Measurements from ENCODE around the gene SHISA6.

The SHISA6 gene

DNA sequence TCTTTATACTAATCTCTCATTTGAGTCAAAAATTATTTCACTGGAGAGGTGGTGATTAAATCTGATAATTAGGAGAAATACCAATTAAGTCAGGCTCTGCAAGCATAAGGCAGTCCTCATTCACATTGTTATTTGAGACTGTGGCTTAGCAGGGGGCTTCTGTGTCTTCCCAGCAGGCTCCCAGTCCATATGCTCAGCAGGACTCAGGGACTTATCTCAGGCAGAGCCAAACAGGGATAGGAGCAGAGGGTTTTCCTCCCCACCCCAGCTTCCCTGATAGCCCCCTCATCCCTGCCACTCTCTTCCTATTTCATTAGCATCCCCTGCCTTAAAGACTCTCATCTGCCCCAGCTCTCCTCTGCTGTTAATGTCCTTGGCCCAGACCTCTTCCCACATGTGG, 252.9 kb downstream of the SHISA6 start:
- H3K9me3 ChIP-seq (ENCODE audit: control insufficient read depth, low read length): no peaks in the 10 kb centered on the region
- H3K4me3 ChIP-seq (ENCODE audit: insufficient read depth, low read depth, low read length): no peak overlapping the region
- H3K27me3 ChIP-seq (ENCODE audit: control insufficient read depth, insufficient read depth, low read length, poor library complexity, severe bottlenecking): peaks cover 15% of the 10 kb centered on the region
- peaks cover 27% of the 10 kb centered on the region for H3K4me1 ChIP-seq (ENCODE audit: control insufficient read depth, insufficient read depth, low read length)
- no peak overlapping the region for H3K27ac ChIP-seq (ENCODE audit: insufficient read depth, low read depth, low read length, poor library complexity, severe bottlenecking)
- no peaks in the 10 kb centered on the region for H3K36me3 ChIP-seq (ENCODE audit: control insufficient read depth, insufficient read depth, low read length)

DNA sequence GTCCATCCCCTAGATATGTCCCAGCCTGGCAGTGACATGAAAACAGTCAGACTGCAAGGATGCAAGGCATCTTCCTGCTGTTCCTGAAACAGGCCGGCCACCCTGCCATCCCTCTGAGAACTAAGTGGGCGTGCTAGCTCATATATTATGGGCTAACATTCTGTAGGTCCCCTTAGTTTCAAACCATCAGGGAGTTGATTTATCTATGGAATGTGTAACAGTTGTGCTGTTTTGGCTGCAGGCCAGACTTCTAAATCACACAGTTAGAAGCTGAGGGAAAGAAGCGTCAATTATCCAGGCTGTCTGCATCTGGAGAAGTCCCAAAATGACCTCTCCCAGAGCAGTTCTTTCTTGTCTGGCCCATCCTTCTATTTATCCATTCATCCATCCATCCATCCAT, 254.6 kb downstream of the SHISA6 start:
- no peaks in the 10 kb centered on the region for H3K9me3 ChIP-seq (ENCODE audit: control insufficient read depth, low read length)
- H3K27ac ChIP-seq (ENCODE audit: insufficient read depth, low read depth, low read length, poor library complexity, severe bottlenecking): no peak overlapping the region
- H3K27me3 ChIP-seq (ENCODE audit: control insufficient read depth, insufficient read depth, low read length, poor library complexity, severe bottlenecking): peaks cover 10% of the 10 kb centered on the region
- no peak overlapping the region for H3K4me3 ChIP-seq (ENCODE audit: insufficient read depth, low read depth, low read length)
- H3K36me3 ChIP-seq (ENCODE audit: control insufficient read depth, insufficient read depth, low read length): no peaks in the 10 kb centered on the region
- WGBS, 2 experiments: 91 to 95% methylated on average over 3 of the region's 3 CpGs
- peaks cover 14% of the 10 kb centered on the region for H3K4me1 ChIP-seq (ENCODE audit: control insufficient read depth, insufficient read depth, low read length)

DNA sequence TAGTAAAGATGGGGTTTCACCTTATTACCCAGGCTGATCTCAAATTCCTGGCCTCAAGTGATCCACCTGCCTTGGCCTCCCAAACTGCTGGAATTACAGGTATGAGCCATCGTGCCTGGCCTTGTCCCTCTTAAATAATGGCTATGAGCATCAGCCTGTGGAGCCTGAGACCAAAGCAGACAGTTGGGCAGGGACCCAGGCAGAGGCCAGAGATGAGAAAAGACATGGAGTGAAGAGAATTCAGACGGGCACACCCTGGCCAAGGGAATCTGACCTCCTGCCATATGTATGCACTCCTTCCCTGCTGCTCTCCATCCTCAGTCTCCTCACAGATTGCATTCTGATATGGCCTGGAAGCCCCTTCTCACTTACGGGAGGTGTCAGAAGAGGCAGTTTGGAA, 258.9 kb downstream of the SHISA6 start:
- H3K4me3 ChIP-seq (ENCODE audit: insufficient read depth, low read depth, low read length): no peak overlapping the region
- no peak overlapping the region for H3K27ac ChIP-seq (ENCODE audit: insufficient read depth, low read depth, low read length, poor library complexity, severe bottlenecking)
- 91 to 92% methylated on average over 3 of the region's 3 CpGs for WGBS, 2 experiments
- peaks cover 6% of the 10 kb centered on the region for H3K27me3 ChIP-seq (ENCODE audit: control insufficient read depth, insufficient read depth, low read length, poor library complexity, severe bottlenecking)
- H3K36me3 ChIP-seq (ENCODE audit: control insufficient read depth, insufficient read depth, low read length): no peaks in the 10 kb centered on the region
- H3K4me1 ChIP-seq (ENCODE audit: control insufficient read depth, insufficient read depth, low read length): peaks cover 10% of the 10 kb centered on the region
- H3K9me3 ChIP-seq (ENCODE audit: control insufficient read depth, low read length): no peaks in the 10 kb centered on the region

DNA sequence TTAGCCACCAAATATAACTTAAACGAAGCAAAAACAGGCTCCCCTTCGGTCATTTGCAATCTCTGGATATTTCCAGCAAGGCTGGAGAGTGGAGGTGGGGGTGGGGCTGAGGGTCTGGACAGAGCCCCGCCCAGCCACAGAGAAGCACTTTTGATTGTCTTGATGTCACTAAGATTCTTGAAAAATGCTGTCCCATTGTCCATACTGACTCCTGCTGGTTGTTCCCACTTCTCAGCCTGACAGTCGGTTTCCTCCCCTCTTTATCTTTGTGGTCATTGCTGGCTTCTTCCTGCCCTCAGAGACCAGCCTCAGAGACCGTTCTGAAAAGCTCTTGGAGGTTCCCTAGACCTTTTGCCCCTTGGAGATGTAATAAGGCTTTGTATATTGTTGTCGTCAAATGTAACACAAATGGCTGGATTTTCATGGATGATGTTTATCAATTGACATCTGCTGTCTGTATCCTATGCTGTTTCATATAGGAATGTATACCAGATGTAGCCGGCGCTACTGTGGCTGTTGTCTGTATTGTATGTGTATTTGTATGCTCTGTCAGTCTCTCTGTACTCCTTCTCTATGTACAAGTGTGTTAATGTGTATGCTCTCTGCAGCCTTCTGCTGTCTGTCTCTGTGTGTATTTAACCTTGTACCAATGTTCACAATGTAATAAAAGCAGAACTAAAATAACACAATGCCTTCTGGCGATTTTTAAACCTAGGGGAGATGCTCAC, 262.5 kb downstream of the SHISA6 start:
- Histone ChIP-seq H3K27me3 (ENCODE audit: control insufficient read depth, insufficient read depth, low read length, poor library complexity, severe bottlenecking) (peaks cover 6% of the 10 kb centered on the region), H3K36me3 (ENCODE audit: control insufficient read depth, insufficient read depth, low read length) (no peaks in the 10 kb centered on the region), H3K4me3 (ENCODE audit: insufficient read depth, low read depth, low read length) (no peak overlapping the region), H3K27ac (ENCODE audit: insufficient read depth, low read depth, low read length, poor library complexity, severe bottlenecking) (no peak overlapping the region), H3K4me1 (ENCODE audit: control insufficient read depth, insufficient read depth, low read length) (peaks cover 10% of the 10 kb centered on the region), H3K9me3 (ENCODE audit: control insufficient read depth, low read length) (no peaks in the 10 kb centered on the region)
- 75 to 78% methylated on average over 9 of the region's 9 CpGs for WGBS, 2 experiments

DNA sequence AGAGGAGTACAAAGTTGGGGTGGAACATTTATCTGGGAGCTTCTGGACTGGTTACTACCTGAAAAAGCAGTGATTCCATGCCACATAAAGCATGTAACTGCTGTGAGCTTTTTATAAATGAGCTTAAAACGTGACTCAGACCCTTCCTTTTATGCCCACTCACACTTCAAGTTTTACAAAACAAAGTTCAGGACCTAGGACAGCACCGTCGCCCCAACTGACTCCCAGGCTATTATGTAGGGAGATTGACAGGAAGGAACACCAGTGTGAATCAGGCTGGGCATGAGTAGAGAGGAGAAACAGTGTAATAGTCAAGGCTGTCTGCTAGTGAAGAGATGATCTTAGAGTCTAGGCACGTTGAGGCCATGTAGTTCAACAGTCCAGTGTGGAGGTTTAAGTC, 265.6 kb downstream of the SHISA6 start:
- H3K9me3 ChIP-seq (ENCODE audit: control insufficient read depth, low read length): no peaks in the 10 kb centered on the region
- H3K36me3 ChIP-seq (ENCODE audit: control insufficient read depth, insufficient read depth, low read length): no peaks in the 10 kb centered on the region
- peaks cover 10% of the 10 kb centered on the region for H3K4me1 ChIP-seq (ENCODE audit: control insufficient read depth, insufficient read depth, low read length)
- no peaks in the 10 kb centered on the region for H3K27me3 ChIP-seq (ENCODE audit: control insufficient read depth, insufficient read depth, low read length, poor library complexity, severe bottlenecking)
- no peak overlapping the region for H3K27ac ChIP-seq (ENCODE audit: insufficient read depth, low read depth, low read length, poor library complexity, severe bottlenecking)
- 4 to 11% methylated on average over 4 of the region's 4 CpGs for WGBS, 2 experiments
- no peak overlapping the region for H3K4me3 ChIP-seq (ENCODE audit: insufficient read depth, low read depth, low read length)

DNA sequence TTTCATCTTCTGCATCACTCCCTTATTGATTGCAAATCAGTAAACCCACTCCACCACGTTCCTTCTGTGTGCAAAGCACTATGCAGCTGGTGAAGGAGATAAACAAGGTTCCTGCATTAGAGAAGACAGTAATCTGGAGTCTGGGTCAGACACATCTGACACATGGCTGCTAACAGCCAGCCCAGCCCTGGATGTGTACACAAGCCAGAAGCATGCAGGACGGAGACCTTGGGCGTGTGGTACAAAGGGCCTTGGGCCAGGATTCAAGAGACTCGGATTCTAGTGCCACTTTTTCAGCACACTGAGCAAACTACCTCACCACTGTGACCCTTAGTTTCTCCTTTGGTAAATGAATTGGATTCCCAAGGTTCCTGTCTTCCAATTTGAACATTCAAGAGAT, 270.7 kb downstream of the SHISA6 start:
- Histone ChIP-seq H3K36me3 (ENCODE audit: control insufficient read depth, insufficient read depth, low read length) (no peaks in the 10 kb centered on the region), H3K9me3 (ENCODE audit: control insufficient read depth, low read length) (no peaks in the 10 kb centered on the region), H3K27ac (ENCODE audit: insufficient read depth, low read depth, low read length, poor library complexity, severe bottlenecking) (no peak overlapping the region), H3K4me3 (ENCODE audit: insufficient read depth, low read depth, low read length) (no peak overlapping the region), H3K27me3 (ENCODE audit: control insufficient read depth, insufficient read depth, low read length, poor library complexity, severe bottlenecking) (no peaks in the 10 kb centered on the region), H3K4me1 (ENCODE audit: control insufficient read depth, insufficient read depth, low read length) (no peaks in the 10 kb centered on the region)
- 85 to 92% methylated on average over 4 of the region's 4 CpGs for WGBS, 2 experiments

DNA sequence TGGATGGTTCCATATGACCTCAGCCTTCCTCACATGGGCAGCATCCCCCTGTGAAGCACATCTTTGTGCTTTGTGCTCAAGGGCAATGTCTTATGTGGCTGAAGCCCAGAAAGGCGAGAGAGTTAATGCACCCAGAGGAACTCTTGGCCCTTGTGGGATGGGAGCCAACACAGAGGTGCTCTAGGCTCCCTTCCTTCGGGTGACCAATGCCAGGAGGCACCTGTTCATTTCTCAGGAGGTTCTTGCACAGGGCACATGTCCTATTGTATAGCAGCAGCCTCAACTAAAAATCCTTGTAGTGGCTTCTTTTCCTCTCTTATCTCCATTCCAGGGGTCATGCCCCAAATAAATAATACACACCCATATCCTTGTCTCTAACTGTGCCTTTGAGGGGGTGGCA, 273.6 kb downstream of the SHISA6 start:
- no peaks in the 10 kb centered on the region for H3K36me3 ChIP-seq (ENCODE audit: control insufficient read depth, insufficient read depth, low read length)
- H3K4me1 ChIP-seq (ENCODE audit: control insufficient read depth, insufficient read depth, low read length): no peaks in the 10 kb centered on the region
- 90 to 91% methylated on average over 2 of the region's 2 CpGs for WGBS, 2 experiments
- no peaks in the 10 kb centered on the region for H3K9me3 ChIP-seq (ENCODE audit: control insufficient read depth, low read length)
- H3K27me3 ChIP-seq (ENCODE audit: control insufficient read depth, insufficient read depth, low read length, poor library complexity, severe bottlenecking): no peaks in the 10 kb centered on the region
- no peak overlapping the region for H3K4me3 ChIP-seq (ENCODE audit: insufficient read depth, low read depth, low read length)
- no peak overlapping the region for H3K27ac ChIP-seq (ENCODE audit: insufficient read depth, low read depth, low read length, poor library complexity, severe bottlenecking)

DNA sequence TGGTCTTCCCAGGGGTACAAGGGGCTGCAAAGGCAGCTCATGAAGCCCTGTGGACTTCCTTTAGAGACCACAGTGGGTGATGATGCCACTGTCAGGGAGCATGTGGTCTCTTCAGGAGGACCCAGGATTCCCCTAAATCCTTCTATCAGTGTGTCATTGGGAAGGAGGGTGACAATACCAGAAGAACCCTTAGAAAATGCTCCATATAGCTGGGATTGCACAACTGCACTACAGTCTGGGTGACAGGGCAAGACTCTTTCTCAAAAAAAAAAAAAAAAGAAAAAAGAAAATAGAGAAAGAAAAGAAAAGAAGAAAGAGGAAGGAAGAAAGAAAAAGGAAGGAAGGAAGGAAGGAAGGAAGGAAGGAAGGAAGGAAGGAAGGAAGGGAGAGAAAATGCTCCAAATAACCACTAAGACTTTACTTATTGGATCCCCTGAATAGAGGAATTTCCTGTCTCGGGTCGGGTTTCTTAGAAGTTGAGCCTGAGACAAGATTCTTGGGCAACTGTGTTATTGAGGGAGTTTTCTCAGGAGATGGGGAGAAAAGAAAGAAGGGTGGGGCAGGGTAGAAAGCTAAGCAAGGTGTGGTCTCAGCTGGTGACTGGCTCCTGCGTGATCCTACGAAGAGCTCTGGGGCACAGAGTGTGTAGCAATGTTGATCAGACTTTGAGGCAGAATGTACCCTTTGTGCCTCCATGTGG, 274.1 kb downstream of the SHISA6 start:
- Histone ChIP-seq H3K9me3 (ENCODE audit: control insufficient read depth, low read length) (no peaks in the 10 kb centered on the region), H3K4me1 (ENCODE audit: control insufficient read depth, insufficient read depth, low read length) (no peaks in the 10 kb centered on the region), H3K27ac (ENCODE audit: insufficient read depth, low read depth, low read length, poor library complexity, severe bottlenecking) (no peak overlapping the region), H3K36me3 (ENCODE audit: control insufficient read depth, insufficient read depth, low read length) (no peaks in the 10 kb centered on the region), H3K4me3 (ENCODE audit: insufficient read depth, low read depth, low read length) (no peak overlapping the region), H3K27me3 (ENCODE audit: control insufficient read depth, insufficient read depth, low read length, poor library complexity, severe bottlenecking) (no peaks in the 10 kb centered on the region)
- 82% methylated on average over 4 of the region's 4 CpGs for WGBS, 2 experiments

DNA sequence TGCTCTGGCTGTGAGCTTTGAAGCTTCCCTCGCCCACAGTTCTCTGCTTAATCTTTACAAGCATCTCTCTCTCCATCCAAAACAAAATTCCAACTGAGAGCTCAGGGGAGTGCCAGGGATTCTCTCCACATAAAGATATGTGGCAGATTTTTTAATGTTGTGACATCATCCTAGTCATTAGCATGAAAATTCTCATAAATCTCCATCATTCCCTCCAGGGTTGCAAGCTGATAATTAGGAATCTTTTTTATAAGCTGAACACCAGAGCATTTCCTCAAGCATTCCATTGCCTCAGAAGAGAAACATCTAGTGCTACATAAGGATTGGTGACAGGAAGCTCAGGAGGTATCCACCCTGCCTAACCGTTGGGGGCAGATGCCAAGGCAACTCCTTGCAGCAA, 274.9 kb downstream of the SHISA6 start:
- H3K27me3 ChIP-seq (ENCODE audit: control insufficient read depth, insufficient read depth, low read length, poor library complexity, severe bottlenecking): no peaks in the 10 kb centered on the region
- H3K4me3 ChIP-seq (ENCODE audit: insufficient read depth, low read depth, low read length): no peak overlapping the region
- H3K4me1 ChIP-seq (ENCODE audit: control insufficient read depth, insufficient read depth, low read length): no peaks in the 10 kb centered on the region
- 72 to 74% methylated on average over 2 of the region's 2 CpGs for WGBS, 2 experiments
- no peak overlapping the region for H3K27ac ChIP-seq (ENCODE audit: insufficient read depth, low read depth, low read length, poor library complexity, severe bottlenecking)
- no peaks in the 10 kb centered on the region for H3K36me3 ChIP-seq (ENCODE audit: control insufficient read depth, insufficient read depth, low read length)
- no peaks in the 10 kb centered on the region for H3K9me3 ChIP-seq (ENCODE audit: control insufficient read depth, low read length)

DNA sequence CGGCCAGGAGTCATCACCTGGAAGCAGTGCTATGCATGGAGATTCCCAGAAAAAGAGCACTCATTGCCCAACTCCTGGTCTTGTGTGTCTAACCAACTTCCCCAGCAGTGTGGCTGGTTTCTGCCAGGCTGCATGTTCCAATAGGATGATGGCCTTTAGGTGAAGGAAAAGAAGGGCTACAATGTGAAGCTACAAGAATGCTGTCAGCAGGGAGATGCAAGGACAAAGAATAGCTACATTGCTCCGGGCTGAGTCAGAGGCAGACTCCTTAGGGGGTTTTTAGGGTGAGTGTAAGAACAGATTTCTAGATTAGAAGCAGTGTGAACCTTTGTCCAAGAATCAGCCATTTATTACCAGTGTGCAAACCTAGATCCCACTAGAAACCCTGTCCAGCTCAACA, 294.2 kb downstream of the SHISA6 start:
- Histone ChIP-seq H3K9me3 (ENCODE audit: control insufficient read depth, low read length) (no peaks in the 10 kb centered on the region), H3K27me3 (ENCODE audit: control insufficient read depth, insufficient read depth, low read length, poor library complexity, severe bottlenecking) (no peaks in the 10 kb centered on the region), H3K4me3 (ENCODE audit: insufficient read depth, low read depth, low read length) (no peak overlapping the region), H3K36me3 (ENCODE audit: control insufficient read depth, insufficient read depth, low read length) (no peaks in the 10 kb centered on the region), H3K27ac (ENCODE audit: insufficient read depth, low read depth, low read length, poor library complexity, severe bottlenecking) (no peak overlapping the region), H3K4me1 (ENCODE audit: control insufficient read depth, insufficient read depth, low read length) (no peaks in the 10 kb centered on the region)
- WGBS, 2 experiments: 57 to 62% methylated on average over 2 of the region's 2 CpGs

All from ectodermal cell (in vitro differentiated cells).